ENCODE measurements around the gene XG.

DNA sequence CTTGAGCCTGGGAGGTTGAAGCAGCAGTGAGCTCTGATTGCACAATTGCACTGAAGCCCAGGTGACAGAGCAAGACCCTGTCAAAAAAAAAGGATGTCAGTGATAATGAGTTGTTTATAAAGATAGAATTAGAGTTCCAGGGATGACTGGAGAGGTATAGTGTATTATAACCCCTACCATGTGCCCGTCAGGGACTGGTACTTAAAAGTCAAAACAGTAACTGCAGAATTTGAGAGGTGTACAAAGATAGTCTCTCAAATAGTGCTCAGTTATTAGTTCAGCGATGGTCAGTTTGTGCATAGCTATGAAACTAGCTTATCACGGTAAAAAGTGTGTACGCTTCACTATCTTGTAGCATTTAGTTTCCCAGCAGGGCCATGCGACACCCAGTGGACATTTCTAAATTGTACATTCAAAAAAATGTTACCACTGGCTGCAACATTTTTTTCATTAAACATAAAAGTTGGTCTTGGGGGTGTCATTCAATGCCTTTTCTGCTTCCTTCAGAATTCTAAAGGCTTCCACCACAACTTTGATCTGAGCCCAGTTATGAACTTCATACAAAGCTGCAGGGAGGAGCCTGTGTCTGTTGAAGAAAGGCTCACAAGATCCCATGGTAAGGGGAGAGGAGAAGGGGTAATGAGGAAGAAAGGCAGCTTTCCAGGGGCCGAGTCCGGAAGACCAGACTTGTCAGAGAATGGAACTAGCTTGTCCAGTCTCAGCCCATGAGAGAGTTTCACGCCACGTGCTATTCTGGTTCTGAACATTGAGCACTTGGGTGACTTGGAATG, 67.7 kb downstream of the XG start:
- TF ChIP-seq POLR2A (IDR thresholded peaks at IDR 0.05; ENCODE audit: low read depth, low read length) (no peak), POLR2AphosphoS5 (IDR thresholded peaks at IDR 0.05; ENCODE audit: low read depth, low read length) (no peak), TAF1 (IDR thresholded peaks at IDR 0.05; ENCODE audit: borderline replicate concordance, low read depth, low read length) (no peak)
